Lower leg skin (tissue), 3 donors: ENCODE results near the gene TRAM2.

Experiments used
- CTCF ChIP-seq, 3 donors: fragments of 450-650 bp; IDR thresholded peaks; one replicate each; pipeline ENCODE4 v1.5.1; 2016; ENCODE audit warnings: antibody characterized with exemption in 3 of 3, mild to moderate bottlenecking in 3 of 3, moderate library complexity in 2 of 3
- POLR2A ChIP-seq, 2 donors: fragments of 450-650 bp; IDR thresholded peaks; one replicate each; pipeline ENCODE4 v1.6.1; 2016 to 2017; ENCODE audit warnings: antibody characterized with exemption in 2 of 2, mild to moderate bottlenecking in 1 of 2, moderate library complexity in 1 of 2

- TF ChIP-seq POLR2A (IDR thresholded peaks at IDR 0.05) (no peak), CTCF (IDR thresholded peaks at IDR 0.05) (no peak)
Observed at GRCh38 chr6:52622810-52623209, 46.0 kb upstream of the TRAM2 start.
